T-helper 1 cell treated with Interleukin-12 subunit alpha and Interleukin-12 subunit beta and Interleukin-4 antibody, amounts not matched to agents 30 μg/mL and 1 μg/mL, for 36 hours (primary cell): Measurements from ENCODE around the gene SLC30A4.

Source experiments
- H3K27ac Mint-ChIP-seq: one replicate; pipeline ENCODE4 v1.8.0; 2021; ENCODE audit warnings: mild to moderate bottlenecking, mixed read lengths
- H3K27me3 Mint-ChIP-seq: one replicate; pipeline ENCODE4 v1.8.0; 2021; ENCODE audit warnings: low read depth, mixed read lengths
- H3K36me3 Mint-ChIP-seq: one replicate; pipeline ENCODE4 v1.8.0; 2021; ENCODE audit warnings: low read depth, mixed read lengths
- H3K4me1 Mint-ChIP-seq: one replicate; pipeline ENCODE4 v1.8.0; 2021; ENCODE audit warnings: low read depth, mixed read lengths
- H3K4me3 Mint-ChIP-seq: one replicate; pipeline ENCODE4 v1.8.0; 2021; ENCODE audit warnings: mild to moderate bottlenecking, moderate library complexity, mixed read lengths
- H3K9me3 Mint-ChIP-seq: one replicate; pipeline ENCODE4 v1.8.0; 2021; ENCODE audit warnings: mixed read lengths

Gene SLC30A4

GRCh38 chr15:45476410-45476809, 46.1 kb downstream of the SLC30A4 start:
- Mint-ChIP-seq H3K27ac (no peak overlapping the region), H3K4me3 (no peak overlapping the region), H3K9me3 (no peaks in the 10 kb centered on the region), H3K36me3 (no peaks in the 10 kb centered on the region), H3K4me1 (no peaks in the 10 kb centered on the region), H3K27me3 (peaks cover 6% of the 10 kb centered on the region)

GRCh38 chr15:45474799-45475198, 47.8 kb downstream of the SLC30A4 start:
- no peak overlapping the region for H3K27ac Mint-ChIP-seq
- H3K4me3 Mint-ChIP-seq: no peak overlapping the region
- H3K36me3 Mint-ChIP-seq: no peaks in the 10 kb centered on the region
- peaks cover 17% of the 10 kb centered on the region for H3K27me3 Mint-ChIP-seq
- no peaks in the 10 kb centered on the region for H3K9me3 Mint-ChIP-seq
- H3K4me1 Mint-ChIP-seq: no peaks in the 10 kb centered on the region

GRCh38 chr15:45473068-45473467, 49.5 kb downstream of the SLC30A4 start:
- Mint-ChIP-seq H3K36me3 (no peaks in the 10 kb centered on the region), H3K4me3 (no peak overlapping the region), H3K4me1 (peaks cover 2% of the 10 kb centered on the region), H3K27me3 (peaks cover 30% of the 10 kb centered on the region), H3K27ac (no peak overlapping the region), H3K9me3 (no peaks in the 10 kb centered on the region)

- H3K4me1 Mint-ChIP-seq: peaks cover 2% of the 10 kb centered on the region
These were observed 51.4 kb downstream of the SLC30A4 start for GRCh38 chr15:45471151-45471550.

GRCh38 chr15:45469441-45469840, 53.1 kb downstream of the SLC30A4 start:
- Mint-ChIP-seq H3K4me3 (no peak overlapping the region), H3K27ac (no peak overlapping the region), H3K27me3 (peaks cover 34% of the 10 kb centered on the region), H3K4me1 (peaks cover 2% of the 10 kb centered on the region), H3K36me3 (no peaks in the 10 kb centered on the region), H3K9me3 (no peaks in the 10 kb centered on the region)

More at GRCh38 chr15:45471151-45471550, 51.4 kb downstream of the SLC30A4 start:
- H3K9me3 Mint-ChIP-seq: no peaks in the 10 kb centered on the region
- H3K36me3 Mint-ChIP-seq: no peaks in the 10 kb centered on the region
- peaks cover 34% of the 10 kb centered on the region for H3K27me3 Mint-ChIP-seq
- no peak overlapping the region for H3K27ac Mint-ChIP-seq
- no peak overlapping the region for H3K4me3 Mint-ChIP-seq

- H3K36me3 Mint-ChIP-seq: no peaks in the 10 kb centered on the region
- peaks cover 2% of the 10 kb centered on the region for H3K4me1 Mint-ChIP-seq
- no peak overlapping the region for H3K4me3 Mint-ChIP-seq
- peaks cover under 1% of the 10 kb centered on the region for H3K9me3 Mint-ChIP-seq
- H3K27ac Mint-ChIP-seq: no peak overlapping the region
- H3K27me3 Mint-ChIP-seq: peaks cover 35% of the 10 kb centered on the region
These were observed 53.5 kb downstream of the SLC30A4 start for GRCh38 chr15:45469027-45469426.

GRCh38 chr15:45468294-45468693, 54.3 kb downstream of the SLC30A4 start:
- H3K27me3 Mint-ChIP-seq: peaks cover 39% of the 10 kb centered on the region
- no peaks in the 10 kb centered on the region for H3K36me3 Mint-ChIP-seq
- H3K4me3 Mint-ChIP-seq: no peak overlapping the region
- no peak overlapping the region for H3K27ac Mint-ChIP-seq
- H3K9me3 Mint-ChIP-seq: peaks cover 4% of the 10 kb centered on the region
- H3K4me1 Mint-ChIP-seq: peaks cover 2% of the 10 kb centered on the region

- peak overlapping the region; percentile 56 for H3K4me3 Mint-ChIP-seq
- H3K4me1 Mint-ChIP-seq: peaks cover 39% of the 10 kb centered on the region
- H3K36me3 Mint-ChIP-seq: peaks cover 2% of the 10 kb centered on the region
- H3K27ac Mint-ChIP-seq: no peak overlapping the region
- peaks cover 2% of the 10 kb centered on the region for H3K27me3 Mint-ChIP-seq
- peaks cover 2% of the 10 kb centered on the region for H3K9me3 Mint-ChIP-seq
These were observed 63.7 kb downstream of the SLC30A4 start for GRCh38 chr15:45458746-45459403.

GRCh38 chr15:45457641-45458539, 64.7 kb downstream of the SLC30A4 start:
- Mint-ChIP-seq H3K4me3 (peak overlapping the region; percentile 85), H3K36me3 (peaks cover 2% of the 10 kb centered on the region), H3K4me1 (peaks cover 43% of the 10 kb centered on the region), H3K27ac (peak overlapping the region; percentile 87), H3K9me3 (no peaks in the 10 kb centered on the region), H3K27me3 (no peaks in the 10 kb centered on the region)

- peak overlapping the region; percentile 85 for H3K4me3 Mint-ChIP-seq
- peaks cover 2% of the 10 kb centered on the region for H3K36me3 Mint-ChIP-seq
- no peaks in the 10 kb centered on the region for H3K27me3 Mint-ChIP-seq
- H3K9me3 Mint-ChIP-seq: no peaks in the 10 kb centered on the region
- peaks cover 46% of the 10 kb centered on the region for H3K4me1 Mint-ChIP-seq
- peak overlapping the region; percentile 87 for H3K27ac Mint-ChIP-seq
These were observed 65.3 kb downstream of the SLC30A4 start for GRCh38 chr15:45457220-45457619.

GRCh38 chr15:45456212-45457106, 66.1 kb downstream of the SLC30A4 start:
- Mint-ChIP-seq H3K36me3 (peaks cover 2% of the 10 kb centered on the region), H3K4me3 (peak overlapping the region; percentile 41), H3K9me3 (no peaks in the 10 kb centered on the region), H3K27ac (peak overlapping the region; percentile 87), H3K27me3 (no peaks in the 10 kb centered on the region), H3K4me1 (peaks cover 51% of the 10 kb centered on the region)

GRCh38 chr15:45454814-45455213, 67.7 kb downstream of the SLC30A4 start:
- H3K36me3 Mint-ChIP-seq: peaks cover 2% of the 10 kb centered on the region
- peak overlapping the region; percentile 95 for H3K27ac Mint-ChIP-seq
- H3K27me3 Mint-ChIP-seq: no peaks in the 10 kb centered on the region
- H3K9me3 Mint-ChIP-seq: no peaks in the 10 kb centered on the region
- H3K4me3 Mint-ChIP-seq: peak overlapping the region; percentile 81
- peaks cover 52% of the 10 kb centered on the region for H3K4me1 Mint-ChIP-seq

GRCh38 chr15:45451265-45451664, 71.3 kb downstream of the SLC30A4 start:
- Mint-ChIP-seq H3K27me3 (no peaks in the 10 kb centered on the region), H3K9me3 (no peaks in the 10 kb centered on the region), H3K4me1 (peaks cover 40% of the 10 kb centered on the region), H3K36me3 (peaks cover 2% of the 10 kb centered on the region), H3K27ac (no peak overlapping the region), H3K4me3 (no peak overlapping the region)
